WI38 (cell line): Measurements from ENCODE around the gene MPDZ.

ENCODE experiments used
- H3K4me3 ChIP-seq: 2 replicates; pipeline ENCODE4 v1.5.1; 2011; ENCODE audit warnings: low read depth, mild to moderate bottlenecking, control low read depth, low read length
- TF ChIP-seq, protein P1 (sequence below): IDR thresholded peaks from 2 replicates; pipeline ENCODE4 v1.5.1; 2012; ENCODE audit warnings: low read depth, mild to moderate bottlenecking, control low read depth, low read length

Gene MPDZ

DNA sequence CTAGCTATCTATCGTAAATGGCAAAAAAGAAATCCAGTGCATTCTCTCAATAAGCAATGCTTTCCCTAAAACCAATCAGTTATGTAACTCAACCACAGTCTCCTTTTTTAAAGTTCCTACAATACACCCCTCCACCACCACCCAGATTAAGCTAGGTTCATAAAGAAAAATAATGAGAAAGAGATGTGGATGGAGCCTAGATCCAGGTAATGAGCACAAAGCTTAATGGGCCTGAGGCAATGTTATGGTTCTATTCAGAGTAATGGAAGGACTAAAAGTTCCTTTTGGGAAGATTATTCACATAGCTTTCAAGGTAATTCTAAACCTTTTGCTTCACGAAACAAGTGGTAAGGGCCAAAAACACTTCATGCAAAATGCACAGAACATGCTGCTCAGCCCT, 113.5 kb downstream of the MPDZ start:
- H3K4me3 ChIP-seq: no peak overlapping the region
- TF ChIP-seq, protein P1, sequence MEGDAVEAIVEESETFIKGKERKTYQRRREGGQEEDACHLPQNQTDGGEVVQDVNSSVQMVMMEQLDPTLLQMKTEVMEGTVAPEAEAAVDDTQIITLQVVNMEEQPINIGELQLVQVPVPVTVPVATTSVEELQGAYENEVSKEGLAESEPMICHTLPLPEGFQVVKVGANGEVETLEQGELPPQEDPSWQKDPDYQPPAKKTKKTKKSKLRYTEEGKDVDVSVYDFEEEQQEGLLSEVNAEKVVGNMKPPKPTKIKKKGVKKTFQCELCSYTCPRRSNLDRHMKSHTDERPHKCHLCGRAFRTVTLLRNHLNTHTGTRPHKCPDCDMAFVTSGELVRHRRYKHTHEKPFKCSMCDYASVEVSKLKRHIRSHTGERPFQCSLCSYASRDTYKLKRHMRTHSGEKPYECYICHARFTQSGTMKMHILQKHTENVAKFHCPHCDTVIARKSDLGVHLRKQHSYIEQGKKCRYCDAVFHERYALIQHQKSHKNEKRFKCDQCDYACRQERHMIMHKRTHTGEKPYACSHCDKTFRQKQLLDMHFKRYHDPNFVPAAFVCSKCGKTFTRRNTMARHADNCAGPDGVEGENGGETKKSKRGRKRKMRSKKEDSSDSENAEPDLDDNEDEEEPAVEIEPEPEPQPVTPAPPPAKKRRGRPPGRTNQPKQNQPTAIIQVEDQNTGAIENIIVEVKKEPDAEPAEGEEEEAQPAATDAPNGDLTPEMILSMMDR: no peak

DNA sequence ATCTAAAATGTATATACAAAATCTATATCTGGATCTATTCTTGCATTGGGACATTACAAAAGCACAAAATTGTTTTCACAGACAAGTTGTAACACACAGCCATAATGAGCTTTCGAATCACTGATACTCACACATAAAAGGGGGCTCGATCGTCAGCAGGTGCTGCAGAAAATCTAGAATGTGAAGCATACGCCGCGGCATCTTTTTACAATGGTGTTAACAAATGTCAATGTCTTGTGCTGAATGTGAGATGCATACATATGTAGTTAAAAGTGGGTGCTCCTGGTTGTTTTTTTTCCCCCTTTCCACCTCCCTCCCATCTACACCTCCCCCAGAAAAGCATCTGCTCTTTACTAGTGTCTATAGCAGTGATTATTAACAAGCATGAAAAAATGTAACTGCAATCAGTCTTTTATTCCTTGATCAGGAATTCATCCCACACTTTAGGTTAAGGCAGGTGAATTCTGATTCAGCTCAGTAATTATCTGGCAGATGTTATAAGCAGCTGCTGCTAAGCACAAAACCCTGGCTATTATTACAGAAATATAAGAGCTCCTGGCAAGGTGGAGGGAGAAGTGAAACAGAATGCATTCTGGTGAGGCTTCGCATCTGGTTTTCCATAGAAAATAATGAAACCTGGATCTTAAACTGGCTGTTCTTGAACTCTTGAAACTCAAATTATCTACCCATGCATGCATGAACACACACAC, 114.1 kb downstream of the MPDZ start:
- H3K4me3 ChIP-seq: no peak overlapping the region
- TF ChIP-seq, protein P1: no peak

- H3K4me3 ChIP-seq: no peak overlapping the region
- TF ChIP-seq, protein P1: no peak
Measured at GRCh38 chr9:13163946-13164345, 115.5 kb downstream of the MPDZ start.

DNA sequence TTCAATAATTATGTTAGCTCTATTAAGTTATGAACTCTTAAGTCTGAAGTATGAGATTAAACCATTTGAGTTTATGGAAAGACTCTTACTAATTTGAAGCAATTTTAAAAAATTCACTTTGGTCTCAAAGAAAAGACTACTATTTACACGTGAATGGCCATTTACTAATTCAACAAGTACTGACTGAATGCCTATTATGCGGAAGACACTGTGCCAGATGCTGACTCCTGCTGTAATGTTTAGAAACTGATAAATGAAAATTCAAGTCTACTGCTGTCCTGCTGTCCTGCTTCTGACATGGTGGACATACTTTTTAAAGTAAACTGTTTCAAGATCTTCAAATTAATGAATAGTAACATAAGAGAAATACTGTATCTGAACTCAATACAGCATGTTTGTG, 116.2 kb downstream of the MPDZ start:
- H3K4me3 ChIP-seq: no peak overlapping the region
- TF ChIP-seq, protein P1: no peak

GRCh38 chr9:13160051-13160450, 119.4 kb downstream of the MPDZ start:
- no peak overlapping the region for H3K4me3 ChIP-seq
- TF ChIP-seq, protein P1: no peak

DNA sequence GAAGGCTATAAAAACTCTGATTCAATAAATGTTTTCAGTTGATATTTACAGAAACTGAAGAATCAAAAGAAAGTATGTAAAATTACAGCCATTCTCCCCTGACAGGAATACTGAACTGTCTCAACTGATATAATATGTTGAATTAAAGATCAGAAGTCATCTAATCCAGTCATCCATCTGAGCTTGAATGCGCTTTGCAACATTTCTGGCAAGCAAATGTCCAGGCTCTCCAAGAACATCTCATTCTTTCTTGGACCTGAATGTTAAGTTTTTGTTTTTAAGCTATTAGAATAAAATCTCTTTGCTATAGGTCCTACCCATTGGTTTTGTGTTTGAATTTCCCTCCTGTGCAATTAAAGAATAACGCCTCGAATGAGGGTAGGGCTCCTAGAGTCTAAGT, 120.5 kb downstream of the MPDZ start:
- no peak overlapping the region for H3K4me3 ChIP-seq
- TF ChIP-seq, protein P1: no peak

DNA sequence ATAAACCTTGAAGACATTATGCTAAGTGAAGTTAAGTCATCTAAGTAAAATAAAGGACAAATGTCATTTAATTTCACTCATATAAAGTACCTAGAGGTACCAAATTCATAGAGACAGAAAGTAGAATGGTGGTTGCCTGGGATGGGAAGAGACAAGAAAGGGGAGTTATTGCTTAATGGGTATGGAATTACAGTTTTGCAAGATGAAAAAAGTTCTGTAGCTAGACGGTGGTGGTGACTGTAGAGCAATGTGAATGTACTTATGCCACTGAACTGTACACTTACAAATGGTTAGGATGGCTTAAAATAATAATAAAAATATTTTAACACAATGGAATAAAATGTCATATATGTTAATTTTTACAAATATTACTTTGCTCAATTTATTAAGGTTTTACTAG, 128.0 kb downstream of the MPDZ start:
- TF ChIP-seq, protein P1: no peak
- H3K4me3 ChIP-seq: no peak overlapping the region
